GM12801 (cell line): ENCODE measurements around the gene EEF1B2.

Experiments
- CTCF ChIP-seq: IDR thresholded peaks from one replicate; pipeline ENCODE4 v1.5.1; 2011; ENCODE audit warnings: control low read depth; ENCODE audit not compliant: insufficient read length; ENCODE audit errors: extremely low read depth

Gene EEF1B2

GRCh38 chr2:206158563-206159345 is 941 bp upstream of the EEF1B2 start:
- TF ChIP-seq CTCF: no peak

- TF ChIP-seq CTCF: no peak
Observed at GRCh38 chr2:206160125-206160806, 571 bp downstream of the EEF1B2 start.

GRCh38 chr2:206160807-206161179 is 1.1 kb downstream of the EEF1B2 start:
- no peak for TF ChIP-seq CTCF

GRCh38 chr2:206163251-206163880 is 3.7 kb downstream of the EEF1B2 start:
- TF ChIP-seq CTCF: no peak

- no peak for TF ChIP-seq CTCF
Observed at GRCh38 chr2:206164261-206164862, 4.7 kb downstream of the EEF1B2 start.

GRCh38 chr2:206173147-206173546 is 13.5 kb downstream of the EEF1B2 start:
- no peak for TF ChIP-seq CTCF

GRCh38 chr2:206176121-206176520 is 16.4 kb downstream of the EEF1B2 start:
- TF ChIP-seq CTCF: no peak
